Neural cell (in vitro differentiated cells): ENCODE data around the gene DCAF11. TPM values are rescaled to one million over a fixed set of nuclear protein-coding genes. Genes with fewer than 3 reads are reported as not detected.

Experiments used
- H2AFZ ChIP-seq: fragments of 200-600, 300-800 bp; sonication (generic), shearing (Covaris generic); 2 replicates; pipeline ENCODE4 v1.6.0; 2014; ENCODE audit warnings: low read depth, mild to moderate bottlenecking, antibody characterized with exemption, low read length, moderate library complexity
- H3F3A ChIP-seq: fragments of 200-600 bp; shearing (Covaris generic); 2 replicates; pipeline ENCODE4 v1.6.1; 2016; ENCODE audit warnings: mild to moderate bottlenecking, moderate library complexity, mixed read lengths, antibody characterized with exemption, low read length; ENCODE audit not compliant: insufficient read depth, poor library complexity, severe bottlenecking
- H3K27ac ChIP-seq: fragments of 200-600, 300-800 bp; sonication (generic), shearing (Covaris generic); 2 replicates; pipeline ENCODE4 v1.5.1; 2014; ENCODE audit warnings: mild to moderate bottlenecking, low read length, moderate library complexity
- H3K27me3 ChIP-seq: fragments of 300-800, 200-600 bp; sonication (generic), shearing (Covaris generic); 2 replicates; pipeline ENCODE4 v1.6.0; 2014; ENCODE audit warnings: mild to moderate bottlenecking, low read depth, low read length, moderate library complexity; ENCODE audit not compliant: insufficient read depth
- H3K36me3 ChIP-seq: fragments of 300-800, 200-600 bp; sonication (generic), shearing (Covaris generic); 2 replicates; pipeline ENCODE4 v1.5.1; 2014; ENCODE audit warnings: mild to moderate bottlenecking, antibody characterized with exemption, low read length, moderate library complexity; ENCODE audit not compliant: insufficient read depth
- H3K4me2 ChIP-seq: fragments of 300-800, 200-600 bp; sonication (generic), shearing (Covaris generic); 2 replicates; pipeline ENCODE4 v1.6.0; 2014; ENCODE audit warnings: mild to moderate bottlenecking, low read length
- H3K4me3 ChIP-seq: fragments of 300-800, 200-600 bp; sonication (generic), shearing (Covaris generic); 2 replicates; pipeline ENCODE4 v1.5.1; 2014; ENCODE audit warnings: mild to moderate bottlenecking, low read length, moderate library complexity
- H3K79me2 ChIP-seq: fragments of 200-600 bp; shearing (Covaris generic); replicated peaks from 2 replicates; pipeline ENCODE4 v1.6.0; 2014; ENCODE audit warnings: mild to moderate bottlenecking, low read length, moderate library complexity; ENCODE audit not compliant: insufficient read depth
- H3K9ac ChIP-seq: fragments of 300-800, 200-600 bp; sonication (generic), shearing (Covaris generic); 2 replicates; pipeline ENCODE4 v1.6.1; 2016; ENCODE audit warnings: mild to moderate bottlenecking, low read length, mixed read lengths
- H3K9me2 ChIP-seq: fragments of 200-600 bp; shearing (Covaris generic); 2 replicates; pipeline ENCODE4 v1.6.1; 2016; ENCODE audit warnings: mild to moderate bottlenecking, low read length, mixed read lengths; ENCODE audit not compliant: insufficient read depth
- H3K9me3 ChIP-seq: fragments of 200-600, 300-800 bp; sonication (generic), shearing (Covaris generic); 2 replicates; pipeline ENCODE4 v1.6.1; 2016; ENCODE audit warnings: mild to moderate bottlenecking, mixed run types, low read length, moderate library complexity, mixed read lengths
- H4K20me1 ChIP-seq: fragments of 200-600 bp; shearing (Covaris generic); 2 replicates; pipeline ENCODE4 v1.6.1; 2016; ENCODE audit warnings: mild to moderate bottlenecking, mixed run types; ENCODE audit not compliant: insufficient read depth
- EP300 ChIP-seq: fragments of 450-650 bp; conservative IDR thresholded peaks from 2 replicates; pipeline ENCODE4 v1.6.1; 2014; ENCODE audit warnings: antibody characterized with exemption, mild to moderate bottlenecking, moderate library complexity; ENCODE audit not compliant: poor library complexity, severe bottlenecking
- EZH2 ChIP-seq: fragments of 200-600, 300-800 bp; shearing (Covaris generic), sonication (generic); IDR thresholded peaks from 2 replicates; pipeline ENCODE4 v1.6.1; 2014; ENCODE audit warnings: antibody characterized with exemption, low read length, borderline replicate concordance, mild to moderate bottlenecking; ENCODE audit not compliant: insufficient read depth, poor library complexity, severe bottlenecking
- POLR2AphosphoS5 ChIP-seq: IDR thresholded peaks from 2 replicates; pipeline ENCODE4 v1.6.1; 2012
- RAD21 ChIP-seq: fragments of 450-650 bp; conservative IDR thresholded peaks from 2 replicates; pipeline ENCODE4 v1.6.1; 2014; ENCODE audit warnings: antibody characterized with exemption, mild to moderate bottlenecking, moderate library complexity
- SMC3 ChIP-seq: fragments of 450-650 bp; conservative IDR thresholded peaks from 2 replicates; pipeline ENCODE4 v1.6.1; 2014; ENCODE audit warnings: antibody characterized with exemption, mild to moderate bottlenecking, moderate library complexity; ENCODE audit not compliant: poor library complexity
- TAF1 ChIP-seq: IDR thresholded peaks from 2 replicates; pipeline ENCODE4 v1.6.1; 2012; ENCODE audit warnings: low read depth
- polyA plus RNA-seq: library from polyadenylated mRNA; depleted of rRNA; stranded (reverse); fragments of >200 nt; gene quantifications from 2 replicates; pipeline ENCODE4 v1.2.3, GENCODE V29; 2014
- TF ChIP-seq, protein P1 (sequence below): IDR thresholded peaks from 2 replicates; pipeline ENCODE4 v1.6.1; 2012; ENCODE audit warnings: borderline replicate concordance

The DCAF11 gene
- polyA plus RNA-seq, 1 donor from 2014 or later: 74.5 TPM

DNA sequence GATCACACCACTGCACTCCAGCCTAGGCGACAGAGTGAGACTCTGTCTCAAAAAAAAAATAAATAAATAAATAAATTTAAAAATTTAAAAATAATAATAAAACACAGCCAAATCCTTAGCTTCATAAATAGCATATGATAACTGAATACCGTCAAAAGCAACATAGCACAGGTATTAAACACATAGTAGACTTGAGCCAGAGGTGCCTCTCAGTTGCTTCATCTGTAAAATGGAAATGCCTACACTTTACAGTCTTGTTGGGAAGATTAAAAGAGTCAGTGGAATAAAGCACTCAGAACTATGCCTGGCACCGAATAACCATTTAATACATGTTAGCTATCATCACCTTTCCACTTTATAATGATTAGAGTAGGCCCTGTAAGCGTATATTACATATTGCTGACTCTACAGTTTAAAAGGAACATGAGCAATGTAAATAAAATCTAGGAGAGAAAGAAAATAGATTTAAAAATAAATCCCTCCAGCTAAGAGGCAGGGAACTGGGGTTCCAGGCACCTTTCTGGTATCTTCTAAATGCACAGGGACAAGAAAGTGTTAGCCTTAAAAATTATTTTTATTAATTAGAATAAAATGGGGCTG, 7.8 kb upstream of the DCAF11 start:
- Histone ChIP-seq H3K9ac (no peak overlapping the region), H3K9me2 (no peaks in the 10 kb centered on the region), H3K4me3 (no peak overlapping the region), H2AFZ (no peak overlapping the region), H3K27ac (no peak overlapping the region), H3K79me2 (no peaks in the 10 kb centered on the region), H3K27me3 (no peaks in the 10 kb centered on the region), H3K36me3 (no peaks in the 10 kb centered on the region), H3K4me2 (no peak overlapping the region), H4K20me1 (no peaks in the 10 kb centered on the region), H3F3A (no peaks in the 10 kb centered on the region), H3K9me3 (no peaks in the 10 kb centered on the region)
- TF ChIP-seq, protein P1, sequence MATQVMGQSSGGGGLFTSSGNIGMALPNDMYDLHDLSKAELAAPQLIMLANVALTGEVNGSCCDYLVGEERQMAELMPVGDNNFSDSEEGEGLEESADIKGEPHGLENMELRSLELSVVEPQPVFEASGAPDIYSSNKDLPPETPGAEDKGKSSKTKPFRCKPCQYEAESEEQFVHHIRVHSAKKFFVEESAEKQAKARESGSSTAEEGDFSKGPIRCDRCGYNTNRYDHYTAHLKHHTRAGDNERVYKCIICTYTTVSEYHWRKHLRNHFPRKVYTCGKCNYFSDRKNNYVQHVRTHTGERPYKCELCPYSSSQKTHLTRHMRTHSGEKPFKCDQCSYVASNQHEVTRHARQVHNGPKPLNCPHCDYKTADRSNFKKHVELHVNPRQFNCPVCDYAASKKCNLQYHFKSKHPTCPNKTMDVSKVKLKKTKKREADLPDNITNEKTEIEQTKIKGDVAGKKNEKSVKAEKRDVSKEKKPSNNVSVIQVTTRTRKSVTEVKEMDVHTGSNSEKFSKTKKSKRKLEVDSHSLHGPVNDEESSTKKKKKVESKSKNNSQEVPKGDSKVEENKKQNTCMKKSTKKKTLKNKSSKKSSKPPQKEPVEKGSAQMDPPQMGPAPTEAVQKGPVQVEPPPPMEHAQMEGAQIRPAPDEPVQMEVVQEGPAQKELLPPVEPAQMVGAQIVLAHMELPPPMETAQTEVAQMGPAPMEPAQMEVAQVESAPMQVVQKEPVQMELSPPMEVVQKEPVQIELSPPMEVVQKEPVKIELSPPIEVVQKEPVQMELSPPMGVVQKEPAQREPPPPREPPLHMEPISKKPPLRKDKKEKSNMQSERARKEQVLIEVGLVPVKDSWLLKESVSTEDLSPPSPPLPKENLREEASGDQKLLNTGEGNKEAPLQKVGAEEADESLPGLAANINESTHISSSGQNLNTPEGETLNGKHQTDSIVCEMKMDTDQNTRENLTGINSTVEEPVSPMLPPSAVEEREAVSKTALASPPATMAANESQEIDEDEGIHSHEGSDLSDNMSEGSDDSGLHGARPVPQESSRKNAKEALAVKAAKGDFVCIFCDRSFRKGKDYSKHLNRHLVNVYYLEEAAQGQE: no peak
- TF ChIP-seq POLR2AphosphoS5: no peak
- no peak for TF ChIP-seq TAF1
- TF ChIP-seq RAD21: no peak
- no peak for TF ChIP-seq SMC3

DNA sequence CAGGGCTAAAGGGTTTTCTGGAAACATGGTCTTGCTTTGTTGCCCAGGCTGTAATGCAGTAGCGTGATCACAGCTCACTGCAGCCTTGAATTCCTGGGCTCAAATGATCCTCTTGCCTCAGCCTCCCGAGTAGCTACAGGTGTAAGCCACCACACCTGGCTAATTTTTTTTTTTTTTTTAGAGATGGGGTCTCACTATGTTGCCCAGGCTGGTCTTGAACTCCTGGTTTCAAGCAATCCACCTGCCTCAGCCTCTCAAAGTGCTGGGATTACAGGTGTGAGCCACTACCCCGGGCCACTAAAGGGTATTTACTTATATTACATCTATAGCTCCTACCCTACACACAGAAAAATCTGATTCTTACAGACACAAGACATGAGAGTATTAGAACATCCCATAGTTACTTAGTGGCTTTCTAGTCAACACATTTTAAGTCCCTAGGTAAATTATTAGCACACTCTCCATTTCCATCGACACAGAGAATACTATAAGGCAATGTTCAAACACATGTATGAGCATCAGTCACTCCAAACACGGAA, 6.2 kb upstream of the DCAF11 start:
- H3K4me2 ChIP-seq: no peak overlapping the region
- no peak overlapping the region for H3K4me3 ChIP-seq
- no peaks in the 10 kb centered on the region for H3K36me3 ChIP-seq
- no peaks in the 10 kb centered on the region for H3K9me3 ChIP-seq
- H3K9me2 ChIP-seq: no peaks in the 10 kb centered on the region
- H2AFZ ChIP-seq: no peak overlapping the region
- H3K79me2 ChIP-seq: no peaks in the 10 kb centered on the region
- no peak overlapping the region for H3K9ac ChIP-seq
- TF ChIP-seq EZH2 (no peak), TAF1 (no peak), SMC3 (no peak)
- no peaks in the 10 kb centered on the region for H3K27me3 ChIP-seq
- H3K27ac ChIP-seq: no peak overlapping the region
- H4K20me1 ChIP-seq: no peaks in the 10 kb centered on the region
- H3F3A ChIP-seq: no peaks in the 10 kb centered on the region

DNA sequence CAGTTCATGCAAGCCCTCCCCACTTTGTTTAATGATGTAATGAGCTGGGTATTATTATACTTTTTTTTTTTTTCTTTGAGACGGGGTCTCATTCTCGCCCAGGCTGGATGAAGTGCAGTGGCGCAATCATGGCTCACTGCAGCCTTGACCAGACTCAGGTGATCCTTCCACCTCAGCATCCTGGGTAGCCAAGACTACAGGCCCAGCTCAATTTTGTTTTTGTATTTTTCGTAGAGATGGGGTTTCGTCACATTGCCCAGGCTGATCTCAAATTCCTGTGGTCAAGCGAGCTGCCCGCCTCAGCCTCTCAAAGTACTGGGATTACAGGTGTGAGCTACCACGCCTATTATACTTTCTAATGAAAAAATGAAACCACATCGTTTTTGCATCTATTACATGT, 4.5 kb upstream of the DCAF11 start:
- no peaks in the 10 kb centered on the region for H3K9me2 ChIP-seq
- no peak overlapping the region for H3K4me2 ChIP-seq
- no peak overlapping the region for H3K27ac ChIP-seq
- no peaks in the 10 kb centered on the region for H3K79me2 ChIP-seq
- H2AFZ ChIP-seq: no peak overlapping the region
- no peaks in the 10 kb centered on the region for H3K9me3 ChIP-seq
- no peaks in the 10 kb centered on the region for H3K27me3 ChIP-seq
- no peaks in the 10 kb centered on the region for H3K36me3 ChIP-seq
- H4K20me1 ChIP-seq: no peaks in the 10 kb centered on the region
- no peak for TF ChIP-seq EP300
- TF ChIP-seq RAD21: no peak
- TF ChIP-seq POLR2AphosphoS5: no peak
- no peak for TF ChIP-seq EZH2
- no peak for TF ChIP-seq SMC3
- H3K4me3 ChIP-seq: no peak overlapping the region
- no peaks in the 10 kb centered on the region for H3F3A ChIP-seq
- no peak overlapping the region for H3K9ac ChIP-seq
